Sigmoid colon (tissue), 7 donors: ENCODE measurements around the gene ABCD4. TPM values are rescaled to one million over a fixed set of nuclear protein-coding genes. Genes with fewer than 3 reads are reported as not detected.
"Not testable (repeated sequence)": the region's sequence is repeated elsewhere in the genome, so short reads cannot be mapped to it uniquely, and the experiment has no call there.

Experiments
- DNase-seq: peaks from one replicate; pipeline ENCODE4 v3.0.0-alpha.2; 2019
- H3K27ac ChIP-seq, 4 donors: fragments of 200-600 bp; sonication (generic); one replicate each; pipeline ENCODE4 v1.5.1; 2016 to 2019; ENCODE audit warnings: mild to moderate bottlenecking in 1 of 4
- H3K27me3 ChIP-seq, 3 donors: fragments of 200-600 bp; sonication (generic); one replicate each; pipeline ENCODE4 v1.5.1; 2019; ENCODE audit warnings: mild to moderate bottlenecking in 1 of 3
- H3K36me3 ChIP-seq, 4 donors: fragments of 200-600 bp; sonication (generic); one replicate each; pipeline ENCODE4 v1.5.1; 2016 to 2019
- H3K4me1 ChIP-seq, 4 donors: fragments of 200-600 bp; sonication (generic); one replicate each; pipeline ENCODE4 v1.5.1; 2017 to 2019
- H3K4me3 ChIP-seq, 4 donors: fragments of 200-600 bp; sonication (generic); one replicate each; pipeline ENCODE4 v1.5.1; 2017 to 2019; ENCODE audit warnings: mild to moderate bottlenecking in 2 of 4, moderate library complexity in 1 of 4
- H3K9me3 ChIP-seq, 4 donors: fragments of 200-600 bp in 3 of 4; sonication (generic) in 3 of 4; one replicate each; pipeline versions ENCODE4 v1.5.1 to v1.6.1; 2013 to 2019
- CTCF ChIP-seq, 4 experiments: fragments of 450-650 bp in 3 of 4; fragments of 200-600 bp in 1 of 4; IDR thresholded peaks; one replicate each; pipeline ENCODE4 v1.5.1; 2016 to 2019; ENCODE audit warnings: antibody characterized with exemption in 4 of 4, mild to moderate bottlenecking in 3 of 4, moderate library complexity in 2 of 4
- EP300 ChIP-seq, 4 donors: sonication (generic); formaldehyde crosslinking; IDR thresholded peaks; one replicate each; pipeline ENCODE4 v1.6.1; 2017; ENCODE audit warnings: antibody characterized with exemption in 4 of 4
- POLR2A ChIP-seq, 2 donors: fragments of 450-650 bp; IDR thresholded peaks; one replicate each; pipeline ENCODE4 v1.6.1; 2016; ENCODE audit warnings: antibody characterized with exemption in 2 of 2, mild to moderate bottlenecking in 2 of 2, moderate library complexity in 2 of 2
- POLR2AphosphoS5 ChIP-seq, 4 donors: sonication (generic); formaldehyde crosslinking; IDR thresholded peaks; one replicate each; pipeline ENCODE4 v1.6.1; 2017; ENCODE audit warnings: antibody characterized with exemption in 4 of 4
- WGBS, 2 donors: extraction: QIAGEN DNeasy Blood & Tissue Kit; methylation state at CpG; one replicate each; pipeline ENCODE4 v1.1.7; 2013; 5-methylcytosine and 5-hydroxymethylcytosine counted together
- intact Hi-C: fragments of 100-400 bp; cut with DNase I; formaldehyde crosslinking; loops from one replicate; pipeline ENCODE4 v1.15.1; 2023
- polyA plus RNA-seq, 3 donors: library from polyadenylated mRNA; stranded (reverse); fragments of 200-250 nt; gene quantifications; one replicate each; pipeline ENCODE4 v1.2.3, GENCODE V29; 2013
- total RNA-seq, 4 donors: library from RNA; depleted of rRNA; stranded (reverse); fragments of >200 nt; gene quantifications; one replicate each; pipeline ENCODE4 v1.1.0, GENCODE V29; 2016
- donor health status: healthy with polysubstance abuse.
- donor health status: Bipolar disorder and iron deficiency.
- donor health status: healthy.

Gene ABCD4
- total and polyA plus RNA-seq, 7 donors: 13.6 to 50.1 (median 28.9) TPM

- no peaks in the 10 kb centered on the region for H3K9me3 ChIP-seq
- intact Hi-C loops: no loop called here
- 72 to 79% methylated on average over 4 of the region's 4 CpGs for WGBS, 2 donors
- no peaks in the 10 kb centered on the region for H3K36me3 ChIP-seq
- DNase-seq: no peak
- H3K27ac ChIP-seq: no peak overlapping the region
- H3K4me1 ChIP-seq: no peaks in the 10 kb centered on the region
- peaks cover 0 to 7% (median 0%) of the 10 kb centered on the region in 3 donors for H3K27me3 ChIP-seq
- no peak overlapping the region for H3K4me3 ChIP-seq
- no peak for TF ChIP-seq POLR2AphosphoS5 (IDR thresholded peaks at IDR 0.05)
- no peak for TF ChIP-seq POLR2A (IDR thresholded peaks at IDR 0.05)
- TF ChIP-seq CTCF (IDR thresholded peaks at IDR 0.05): no peak
- TF ChIP-seq EP300 (IDR thresholded peaks at IDR 0.05): no peak
These were observed 31.2 kb upstream of the ABCD4 start for GRCh38 chr14:74333909-74334308.

- H3K36me3 ChIP-seq, intact Hi-C loops, H3K27me3 ChIP-seq, H3K4me1 ChIP-seq, H3K4me3 ChIP-seq, H3K9me3 ChIP-seq, H3K27ac ChIP-seq, DNase-seq: not testable (repeated sequence)
- 89 to 92% methylated on average over 9 of the region's 9 CpGs for WGBS, 2 donors
These were observed 27.3 kb upstream of the ABCD4 start for GRCh38 chr14:74329950-74330552.

GRCh38 chr14:74326369-74327152 lies 23.8 kb upstream of the ABCD4 start:
- H3K27ac ChIP-seq: no peak overlapping the region
- no peaks in the 10 kb centered on the region for H3K4me1 ChIP-seq
- 31 to 48% methylated on average over 10 of the region's 10 CpGs for WGBS, 2 donors
- TF ChIP-seq CTCF (IDR thresholded peaks at IDR 0.05) (no peak), POLR2AphosphoS5 (IDR thresholded peaks at IDR 0.05) (no peak), POLR2A (IDR thresholded peaks at IDR 0.05) (no peak), EP300 (IDR thresholded peaks at IDR 0.05) (no peak)
- DNase-seq: no peak
- no peaks in the 10 kb centered on the region for H3K36me3 ChIP-seq
- H3K27me3 ChIP-seq: no peaks in the 10 kb centered on the region
- no peak overlapping the region for H3K4me3 ChIP-seq
- intact Hi-C loops: no loop called here
- H3K9me3 ChIP-seq: no peaks in the 10 kb centered on the region

- DNase-seq: no peak
- WGBS, 2 donors: 78 to 86% methylated on average over 3 of the region's 3 CpGs
- H3K27ac ChIP-seq: no peak overlapping the region
- H3K36me3 ChIP-seq: no peaks in the 10 kb centered on the region
- TF ChIP-seq POLR2A (IDR thresholded peaks at IDR 0.05) (no peak), POLR2AphosphoS5 (IDR thresholded peaks at IDR 0.05) (no peak), CTCF (IDR thresholded peaks at IDR 0.05) (no peak), EP300 (IDR thresholded peaks at IDR 0.05) (no peak)
- no peaks in the 10 kb centered on the region for H3K4me1 ChIP-seq
- H3K4me3 ChIP-seq: no peak overlapping the region
- no peaks in the 10 kb centered on the region for H3K9me3 ChIP-seq
- intact Hi-C loops: no loop called here
- H3K27me3 ChIP-seq: no peaks in the 10 kb centered on the region
These were observed 22.7 kb upstream of the ABCD4 start for GRCh38 chr14:74325446-74325845.

- TF ChIP-seq POLR2AphosphoS5 (IDR thresholded peaks at IDR 0.05) (no peak), EP300 (IDR thresholded peaks at IDR 0.05) (no peak), POLR2A (IDR thresholded peaks at IDR 0.05) (no peak), CTCF (IDR thresholded peaks at IDR 0.05) (peak in 2 of 4 experiments; percentile 12 to 32)
- no peaks in the 10 kb centered on the region for H3K9me3 ChIP-seq
- no peaks in the 10 kb centered on the region for H3K27me3 ChIP-seq
- no peak overlapping the region for H3K4me3 ChIP-seq
- H3K36me3 ChIP-seq: no peaks in the 10 kb centered on the region
- no peak for DNase-seq
- no peaks in the 10 kb centered on the region for H3K4me1 ChIP-seq
- WGBS, 2 donors: 60 to 67% methylated on average over 3 of the region's 3 CpGs
- intact Hi-C loops: no loop called here
- H3K27ac ChIP-seq: no peak overlapping the region
These were observed 22.2 kb upstream of the ABCD4 start for GRCh38 chr14:74324931-74325361.
